NCI-H82 treated with DMSO at 0.1 percent for 48 hours (cell line): Measurements from ENCODE around the gene TXNDC2.
"Not testable (repeated sequence)": the region's sequence is repeated elsewhere in the genome, so short reads cannot be mapped to it uniquely, and the experiment has no call there.

ENCODE experiments used
- DNase-seq: peaks from one replicate; lab custom pipeline; 2025; ENCODE audit not compliant: unreplicated experiment; lab: John Stamatoyannopoulos, UW

TXNDC2 gene

GRCh38 chr18:9912285-9912684, 26.5 kb downstream of the TXNDC2 start:
- DNase-seq, result not testable (repeated sequence)

GRCh38 chr18:9913151-9913525, 27.4 kb downstream of the TXNDC2 start:
- DNase-seq, result no peak

GRCh38 chr18:9913526-9914333, 28.0 kb downstream of the TXNDC2 start, which contains the start of gene VAPA:
TSS of gene VAPA (plus strand) at chr18:9914016. CDS start at chr18:9914257, 241 bp downstream.
- peak; percentile 84 for DNase-seq

GRCh38 chr18:9914334-9914583, 28.5 kb downstream of the TXNDC2 start:
- DNase-seq, result no peak

- no peak for DNase-seq
Measured at GRCh38 chr18:9914584-9915290, 29.0 kb downstream of the TXNDC2 start.

- no peak for DNase-seq
Measured at GRCh38 chr18:9915291-9916076, 29.7 kb downstream of the TXNDC2 start.

GRCh38 chr18:9916077-9916639, 30.4 kb downstream of the TXNDC2 start:
- no peak for DNase-seq

- no peak for DNase-seq
Measured at GRCh38 chr18:9916808-9917207, 31.0 kb downstream of the TXNDC2 start.

- no peak for DNase-seq
Measured at GRCh38 chr18:9918016-9918680, 32.4 kb downstream of the TXNDC2 start.

- no peak for DNase-seq
Measured at GRCh38 chr18:9919564-9920232, 33.9 kb downstream of the TXNDC2 start.

- no peak for DNase-seq
Measured at GRCh38 chr18:9922592-9923311, 37.0 kb downstream of the TXNDC2 start.

GRCh38 chr18:9924371-9924943, 38.7 kb downstream of the TXNDC2 start:
- no peak for DNase-seq

GRCh38 chr18:9925369-9925768, 39.6 kb downstream of the TXNDC2 start:
- no peak for DNase-seq

- DNase-seq, result no peak
Measured at GRCh38 chr18:9925795-9926194, 40.0 kb downstream of the TXNDC2 start.

- DNase-seq, result no peak
Measured at GRCh38 chr18:9926223-9926894, 40.6 kb downstream of the TXNDC2 start.

GRCh38 chr18:9926977-9927376, 41.2 kb downstream of the TXNDC2 start:
- DNase-seq, result no peak

- peak; percentile 19 for DNase-seq
Measured at GRCh38 chr18:9927392-9928063, 41.8 kb downstream of the TXNDC2 start.

GRCh38 chr18:9928646-9929259, 43.0 kb downstream of the TXNDC2 start:
- no peak for DNase-seq
